Panc1 (cell line): Measurements from ENCODE around the gene PPM1L. TPM values are rescaled to one million over a fixed set of nuclear protein-coding genes. Genes with fewer than 3 reads are reported as not detected.

Experiments
- ATAC-seq: fragments of 200-7000 bp; cut with Tn5 transposase; 2 replicates; pipeline ENCODE4 v1.9.1; 2020; ENCODE audit warnings: mild to moderate bottlenecking, moderate library complexity
- BruUV-seq: library from RNA; stranded (reverse); fragments of 400-500 nt; replicated peaks from 2 replicates; lab custom pipeline; 2021; lab: Mats Ljungman, UMichigan
- CTCF ChIA-PET: fragments of 300-600 bp; sonication (Branson Sonifier 250); formaldehyde crosslinking; loops from one replicate; lab custom pipeline; 2022; ENCODE audit warnings: antibody characterized with exemption; lab: Charles Lee
- POLR2A ChIA-PET: fragments of 300-600 bp; sonication (Branson Sonifier 250); formaldehyde crosslinking; loops from one replicate; lab custom pipeline; 2022; ENCODE audit warnings: antibody characterized with exemption; lab: Charles Lee
- DNase-seq: peaks from one replicate; pipeline ENCODE4 v3.0.0-alpha.2; 2010; ENCODE audit warnings: low read depth, low spot score
- H3K27ac ChIP-seq: 2 replicates; pipeline ENCODE4 v1.5.1; 2011; ENCODE audit warnings: mild to moderate bottlenecking, low read length, inconsistent platforms
- H3K27me3 ChIP-seq: fragments of 200-500 bp; sonication (Bioruptor generic); 2 replicates; pipeline ENCODE4 v1.6.0; 2014; ENCODE audit warnings: low read length, inconsistent platforms; ENCODE audit not compliant: control insufficient read depth, insufficient read depth
- H3K36me3 ChIP-seq: fragments of 200-500 bp; sonication (Bioruptor generic); 2 replicates; pipeline ENCODE4 v1.5.1; 2014; ENCODE audit warnings: inconsistent platforms, mild to moderate bottlenecking, low read length, moderate library complexity; ENCODE audit not compliant: control insufficient read depth, insufficient read depth
- H3K4me1 ChIP-seq: 2 replicates; pipeline ENCODE4 v1.5.1; 2011; ENCODE audit warnings: inconsistent platforms, mild to moderate bottlenecking, low read length, moderate library complexity; ENCODE audit not compliant: control insufficient read depth, insufficient read depth
- H3K4me3 ChIP-seq, 2 experiments: 2 replicates each; pipeline ENCODE4 v1.5.1; 2011 to 2012; ENCODE audit warnings: low read depth in 2 of 2, low read length in 2 of 2, mild to moderate bottlenecking in 2 of 2, inconsistent platforms in 1 of 2, moderate library complexity in 1 of 2
- H3K9me3 ChIP-seq: fragments of 200-500 bp; sonication (Bioruptor generic); 2 replicates; pipeline ENCODE4 v1.5.1; 2014; ENCODE audit warnings: low read depth, mild to moderate bottlenecking, inconsistent platforms, low read length, moderate library complexity; ENCODE audit not compliant: control insufficient read depth, insufficient read depth
- CTCF ChIP-seq: fragments of 450-650 bp; IDR thresholded peaks from 2 replicates; pipeline ENCODE4 v1.5.1; 2017; ENCODE audit warnings: mild to moderate bottlenecking
- POLR2AphosphoS5 ChIP-seq: IDR thresholded peaks from 2 replicates; pipeline ENCODE4 v1.6.1; 2012; ENCODE audit warnings: mild to moderate bottlenecking, low read depth, low read length, moderate library complexity
- REST ChIP-seq, 2 experiments: IDR thresholded peaks; 2 replicates each; pipeline ENCODE4 v1.6.1; 2011 to 2012; ENCODE audit warnings: low read depth in 2 of 2, control low read depth in 1 of 2, low read length in 1 of 2, mild to moderate bottlenecking in 1 of 2, moderate library complexity in 1 of 2; ENCODE audit not compliant: insufficient read depth in 1 of 2
- SIN3A ChIP-seq: IDR thresholded peaks from 2 replicates; pipeline ENCODE4 v1.6.1; 2012; ENCODE audit warnings: low read depth, mild to moderate bottlenecking, low read length, moderate library complexity, borderline replicate concordance; ENCODE audit not compliant: insufficient read depth
- TCF7L2 ChIP-seq: IDR thresholded peaks from 2 replicates; pipeline ENCODE4 v1.6.1; 2011; ENCODE audit warnings: mild to moderate bottlenecking, low read depth, low read length, inconsistent platforms
- in situ Hi-C: cut with HindIII; loops from 2 replicates; pipeline ENCODE4 v1.10.0; 2016; ENCODE audit warnings: low sequenced_read_pairs, low pct_unique_long_range_greater_than_20kb
- intact Hi-C: fragments of 100-400 bp; cut with micrococcal nuclease; formaldehyde crosslinking; loops from one replicate; pipeline ENCODE4 v1.10.0; 2022; ENCODE audit not compliant: unreplicated experiment
- total RNA-seq: library from RNA; stranded (reverse); gene quantifications from one replicate; pipeline ENCODE4 v1.2.1, GENCODE V29; 2021; ENCODE audit not compliant: unreplicated experiment

Gene PPM1L
- total RNA-seq, 1 experiment from 2014 or later = 23.8 TPM

GRCh38 chr3:160820430-160820829 lies 64.4 kb downstream of the PPM1L start:
- no peak overlapping the region for H3K27ac ChIP-seq
- intact Hi-C loops (no loop called here), in situ Hi-C loops (no loop called here)
- H3K4me3 ChIP-seq = no peak overlapping the region
- DNase-seq = no peak
- TF ChIP-seq CTCF (no peak), REST (IDR thresholded peaks at IDR 0.05; ENCODE audit: insufficient read depth in 1 of 2, low read depth in 2 of 2, low read length in 1 of 2) (no peak)
- no peak for ATAC-seq
- no peaks in the 10 kb centered on the region for H3K9me3 ChIP-seq
- no TSS peak for BruUV-seq
- no peaks in the 10 kb centered on the region for H3K36me3 ChIP-seq
- POLR2A ChIA-PET = no interaction called here
- no peaks in the 10 kb centered on the region for H3K27me3 ChIP-seq
- CTCF ChIA-PET = no interaction called here
- H3K4me1 ChIP-seq = no peaks in the 10 kb centered on the region

DNA sequence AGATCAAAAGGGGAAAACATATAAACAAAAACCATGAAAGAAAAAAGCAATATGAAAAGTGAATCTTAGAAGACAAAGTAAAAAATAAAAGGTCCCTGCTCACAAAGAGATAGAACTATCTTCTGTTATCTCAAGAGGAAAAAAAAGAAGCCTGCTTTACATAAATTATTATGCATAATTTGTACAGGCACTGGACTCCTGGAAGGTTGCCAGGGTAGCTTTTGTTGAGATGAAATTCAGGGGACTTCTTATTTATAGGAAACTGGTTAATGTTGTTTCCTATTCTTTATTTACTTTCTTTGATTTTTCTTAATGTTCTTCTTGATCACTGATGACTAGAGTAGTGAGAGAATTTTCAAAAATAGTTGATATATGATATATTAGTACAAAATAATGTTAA lies 66.9 kb downstream of the PPM1L start:
- DNase-seq = no peak
- intact Hi-C loops = no loop called here
- in situ Hi-C loops = no loop called here
- no peak for TF ChIP-seq POLR2AphosphoS5
- no peak for TF ChIP-seq TCF7L2
- no peak for TF ChIP-seq CTCF
- TF ChIP-seq REST (IDR thresholded peaks at IDR 0.05; ENCODE audit: insufficient read depth in 1 of 2, low read depth in 2 of 2, low read length in 1 of 2) = no peak
- TF ChIP-seq SIN3A = no peak
- Histone ChIP-seq H3K27ac (no peak overlapping the region), H3K36me3 (no peaks in the 10 kb centered on the region), H3K9me3 (no peaks in the 10 kb centered on the region), H3K27me3 (no peaks in the 10 kb centered on the region), H3K4me1 (no peaks in the 10 kb centered on the region), H3K4me3 (no peak overlapping the region)
- CTCF ChIA-PET = interaction anchor here (0.6 kb wide), 1 partner anchor 1639 kb away, joined by 4 read pairs; no protein-coding TSS in a partner anchor
- BruUV-seq = no TSS peak
- POLR2A ChIA-PET = no interaction called here
- no peak for ATAC-seq
